Activated CD8-positive, alpha-beta memory T cell treated with anti-CD3 and anti-CD28 coated beads for 4 hours (primary cell): ENCODE data around the gene NDOR1.

Experiments used
- DNase-seq, 2 donors: peaks; one replicate each; pipeline ENCODE4 v3.0.0-alpha.2; 2020; ENCODE audit warnings: low read depth in 2 of 2

NDOR1 gene

GRCh38 chr9:137262909-137263285 lies 57.4 kb downstream of the NDOR1 start:
- no peak for DNase-seq

GRCh38 chr9:137263506-137263905 lies 58.0 kb downstream of the NDOR1 start:
- no peak for DNase-seq

GRCh38 chr9:137264067-137264466 lies 58.6 kb downstream of the NDOR1 start:
- no peak for DNase-seq

- no peak for DNase-seq
Measured at GRCh38 chr9:137265496-137266161, 60.1 kb downstream of the NDOR1 start.

- DNase-seq: no peak
Measured at GRCh38 chr9:137266162-137266527, 60.6 kb downstream of the NDOR1 start.
